Transverse colon (tissue), 4 donors: ENCODE data around the gene PPP1R9A. TPM values are rescaled to one million over a fixed set of nuclear protein-coding genes. Genes with fewer than 3 reads are reported as not detected.

Experiments used
- DNase-seq: peaks from one replicate; pipeline ENCODE4 v3.0.0-alpha.2; 2019
- H3K27ac ChIP-seq, 4 donors: fragments of 200-600 bp; sonication (generic); 2 replicates each; pipeline ENCODE4 v1.5.1; 2016 to 2018; ENCODE audit warnings: inconsistent platforms in 4 of 4
- H3K27me3 ChIP-seq: fragments of 200-600 bp; sonication (generic); 2 replicates; pipeline ENCODE4 v1.5.1; 2017; ENCODE audit warnings: inconsistent platforms
- H3K36me3 ChIP-seq, 4 donors: fragments of 200-600 bp; sonication (generic); 2 replicates each; pipeline ENCODE4 v1.5.1; 2017 to 2019; ENCODE audit warnings: inconsistent platforms in 4 of 4
- H3K4me1 ChIP-seq, 4 donors: fragments of 200-600 bp; sonication (generic); 2 replicates each; pipeline ENCODE4 v1.5.1; 2017 to 2020; ENCODE audit warnings: inconsistent platforms in 4 of 4
- H3K4me3 ChIP-seq, 4 donors: fragments of 200-600 bp; sonication (generic); 1 replicate in 1 of 4; 2 replicates in 3 of 4; pipeline versions ENCODE4 v1.5.1 to v1.6.1; 2017 to 2019; ENCODE audit warnings: inconsistent platforms in 4 of 4
- H3K9me3 ChIP-seq, 2 donors: fragments of 200-600 bp; sonication (generic); 2 replicates each; pipeline ENCODE4 v1.5.1; 2017 to 2019; ENCODE audit warnings: inconsistent platforms in 2 of 2
- CTCF ChIP-seq, 5 experiments: fragments of 200-600 bp in 3 of 5; fragments of 450-650 bp in 2 of 5; sonication (generic) in 3 of 5; IDR thresholded peaks; 1 replicate in 2 of 5; 2 replicates in 3 of 5; pipeline ENCODE4 v1.5.1; 2016 to 2017; ENCODE audit warnings: antibody characterized with exemption in 5 of 5, inconsistent platforms in 3 of 5, mild to moderate bottlenecking in 2 of 5, moderate library complexity in 1 of 5
- EP300 ChIP-seq: sonication (generic); formaldehyde crosslinking; IDR thresholded peaks from one replicate; pipeline ENCODE4 v1.6.1; 2017; ENCODE audit warnings: antibody characterized with exemption, low read depth
- POLR2A ChIP-seq: fragments of 450-650 bp; IDR thresholded peaks from one replicate; pipeline ENCODE4 v1.6.1; 2016; ENCODE audit warnings: antibody characterized with exemption, mild to moderate bottlenecking, moderate library complexity
- POLR2AphosphoS5 ChIP-seq, 3 donors: sonication (generic); formaldehyde crosslinking; IDR thresholded peaks; one replicate each; pipeline ENCODE4 v1.6.1; 2016; ENCODE audit warnings: antibody characterized with exemption in 3 of 3
- WGBS, 2 donors: methylation state at CpG; one replicate each; pipeline ENCODE4 v1.1.5; 2018; ENCODE audit warnings: low coverage in 1 of 2; 5-methylcytosine and 5-hydroxymethylcytosine counted together
- in situ Hi-C, 4 donors: fragments of 200-750 bp; cut with MboI; loops; one replicate each; pipeline versions ENCODE4 v1.15.0 to v1.15.1; 2017; ENCODE audit warnings: low sequenced_read_pairs in 3 of 4, low pct_ligation_motif_present in 1 of 4, low pct_unique_long_range_greater_than_20kb in 1 of 4
- intact Hi-C: fragments of 100-400 bp; cut with DNase I; formaldehyde crosslinking; loops from one replicate; pipeline ENCODE4 v1.15.1; 2023; ENCODE audit warnings: low total_unique reads
- total RNA-seq, 4 donors: library from RNA; depleted of rRNA; stranded (reverse); fragments of >200 nt; gene quantifications; one replicate each; pipeline ENCODE4 v1.1.0, GENCODE V29; 2016

The PPP1R9A gene
- total RNA-seq, 4 donors from 2014 or later, result 13.1 to 30.0 (median 23.2) TPM

- Histone ChIP-seq H3K36me3 (no peaks in the 10 kb centered on the region), H3K27me3 (no peaks in the 10 kb centered on the region), H3K4me3 (no peak overlapping the region), H3K9me3 (no peaks in the 10 kb centered on the region), H3K27ac (no peak overlapping the region), H3K4me1 (no peaks in the 10 kb centered on the region)
- DNase-seq, result no peak
- in situ Hi-C loops (no loop called here), intact Hi-C loops (no loop called here)
- TF ChIP-seq POLR2A (no peak), EP300 (no peak), POLR2AphosphoS5 (IDR thresholded peaks at IDR 0.05) (no peak), CTCF (IDR thresholded peaks at IDR 0.05) (no peak)
These were observed 294.3 kb downstream of the PPP1R9A start for GRCh38 chr7:95201727-95202126.

GRCh38 chr7:95204618-95205017, 297.2 kb downstream of the PPP1R9A start:
- intact Hi-C loops (no loop called here), in situ Hi-C loops (no loop called here)
- Histone ChIP-seq H3K4me1 (no peaks in the 10 kb centered on the region), H3K27ac (no peak overlapping the region), H3K27me3 (no peaks in the 10 kb centered on the region), H3K36me3 (no peaks in the 10 kb centered on the region), H3K9me3 (no peaks in the 10 kb centered on the region), H3K4me3 (no peak overlapping the region)
- WGBS, 2 donors, result 79 to 91% methylated on average over 6 of the region's 6 CpGs
- no peak for TF ChIP-seq POLR2A
- no peak for TF ChIP-seq CTCF (IDR thresholded peaks at IDR 0.05)
- no peak for TF ChIP-seq POLR2AphosphoS5 (IDR thresholded peaks at IDR 0.05)
- no peak for TF ChIP-seq EP300
- no peak for DNase-seq

GRCh38 chr7:95205665-95206225, 298.4 kb downstream of the PPP1R9A start:
- Histone ChIP-seq H3K36me3 (no peaks in the 10 kb centered on the region), H3K9me3 (no peaks in the 10 kb centered on the region), H3K4me1 (no peaks in the 10 kb centered on the region), H3K4me3 (no peak overlapping the region), H3K27me3 (no peaks in the 10 kb centered on the region), H3K27ac (no peak overlapping the region)
- DNase-seq, result no peak
- 25 to 59% methylated on average over 1 of the region's 1 CpG for WGBS, 2 donors
- in situ Hi-C loops (no loop called here), intact Hi-C loops (no loop called here)
- TF ChIP-seq EP300 (no peak), CTCF (IDR thresholded peaks at IDR 0.05) (no peak), POLR2A (no peak), POLR2AphosphoS5 (IDR thresholded peaks at IDR 0.05) (no peak)

GRCh38 chr7:95209276-95209675, 301.9 kb downstream of the PPP1R9A start:
- intact Hi-C loops, result no loop called here
- TF ChIP-seq EP300, result no peak
- no peak for TF ChIP-seq CTCF (IDR thresholded peaks at IDR 0.05)
- TF ChIP-seq POLR2A, result no peak
- no peak for TF ChIP-seq POLR2AphosphoS5 (IDR thresholded peaks at IDR 0.05)
- 93% methylated on average over 2 of the region's 2 CpGs for WGBS, 2 donors
- no peak overlapping the region for H3K27ac ChIP-seq
- H3K4me3 ChIP-seq, result no peak overlapping the region
- no peak for DNase-seq
- no peaks in the 10 kb centered on the region for H3K4me1 ChIP-seq
- no peaks in the 10 kb centered on the region for H3K36me3 ChIP-seq
- no peaks in the 10 kb centered on the region for H3K27me3 ChIP-seq
- no peaks in the 10 kb centered on the region for H3K9me3 ChIP-seq
- in situ Hi-C loops, result no loop called here
